ENCODE data around the gene WFS1.
A peak's percentile ranks its signal among the peaks of the same experiment; 100 is the strongest.

- TF ChIP-seq CTCF (IDR thresholded peaks at IDR 0.05) (peak in 1 of 2 donors; percentile 48), EP300 (IDR thresholded peaks at IDR 0.05) (no peak), POLR2AphosphoS5 (IDR thresholded peaks at IDR 0.05) (no peak), POLR2A (IDR thresholded peaks at IDR 0.05) (no peak)
These were observed 61.4 kb downstream of the WFS1 start for GRCh38 chr4:6331018-6331417.

Data from suprapubic skin (tissue), 4 donors.